Endothelial cell (in vitro differentiated cells): ENCODE measurements around the gene FXYD7. TPM values are rescaled to one million over a fixed set of nuclear protein-coding genes. Genes with fewer than 3 reads are reported as not detected.

Experiments
- DNase-seq: peaks from one replicate; pipeline ENCODE4 v3.0.0; 2021; ENCODE audit warnings: low spot score
- H3K27ac Mint-ChIP-seq: one replicate; pipeline ENCODE4 v1.8.0; 2021; ENCODE audit warnings: mixed read lengths, inconsistent platforms; ENCODE audit not compliant: unreplicated experiment
- H3K27me3 Mint-ChIP-seq: one replicate; pipeline ENCODE4 v1.8.0; 2021; ENCODE audit warnings: mild to moderate bottlenecking, moderate library complexity, mixed read lengths, inconsistent platforms; ENCODE audit not compliant: unreplicated experiment
- H3K36me3 Mint-ChIP-seq: one replicate; pipeline ENCODE4 v1.8.0; 2021; ENCODE audit warnings: mild to moderate bottlenecking, low read depth, mixed read lengths, inconsistent platforms; ENCODE audit not compliant: unreplicated experiment
- H3K4me1 Mint-ChIP-seq: one replicate; pipeline ENCODE4 v1.8.0; 2021; ENCODE audit warnings: mild to moderate bottlenecking, mixed read lengths, inconsistent platforms; ENCODE audit not compliant: unreplicated experiment
- H3K4me3 Mint-ChIP-seq: one replicate; pipeline ENCODE4 v1.8.0; 2021; ENCODE audit warnings: mild to moderate bottlenecking, mixed read lengths, inconsistent platforms; ENCODE audit not compliant: unreplicated experiment
- H3K9me3 Mint-ChIP-seq: one replicate; pipeline ENCODE4 v1.8.0; 2021; ENCODE audit warnings: mixed read lengths, inconsistent platforms; ENCODE audit not compliant: unreplicated experiment
- CTCF ChIP-seq: fragments of 200-600 bp; sonication (generic); IDR thresholded peaks from one replicate; pipeline ENCODE4 v1.5.0; 2021; ENCODE audit warnings: antibody characterized with exemption; ENCODE audit not compliant: unreplicated experiment
- total RNA-seq: library from RNA; stranded (reverse); fragmentation: NEBNext Ultra II Directional; extraction: Animal tissue kit (Norgen Biotek cat#: 25700); gene quantifications from one replicate; pipeline ENCODE4 v1.2.1, GENCODE V29; 2021; ENCODE audit not compliant: unreplicated experiment

FXYD7 gene
- total RNA-seq, 1 donor from 2014 or later = 0.67 TPM

GRCh38 chr19:35108730-35109129 lies 34.3 kb upstream of the FXYD7 start:
- Mint-ChIP-seq H3K27ac (no peak overlapping the region), H3K36me3 (peaks cover 5% of the 10 kb centered on the region), H3K27me3 (peaks cover 7% of the 10 kb centered on the region), H3K4me1 (peaks cover 7% of the 10 kb centered on the region), H3K4me3 (no peak overlapping the region), H3K9me3 (no peaks in the 10 kb centered on the region)
- no peak for TF ChIP-seq CTCF
- no peak for DNase-seq

- peaks cover 9% of the 10 kb centered on the region for H3K4me1 Mint-ChIP-seq
- H3K9me3 Mint-ChIP-seq = no peaks in the 10 kb centered on the region
- TF ChIP-seq CTCF = no peak
- no peak overlapping the region for H3K27ac Mint-ChIP-seq
- H3K4me3 Mint-ChIP-seq = no peak overlapping the region
- DNase-seq = no peak
- H3K27me3 Mint-ChIP-seq = peaks cover 3% of the 10 kb centered on the region
- peaks cover 5% of the 10 kb centered on the region for H3K36me3 Mint-ChIP-seq
These were observed 33.5 kb upstream of the FXYD7 start for GRCh38 chr19:35109395-35110112.

GRCh38 chr19:35110974-35111373 lies 32.1 kb upstream of the FXYD7 start:
- Mint-ChIP-seq H3K27me3 (peaks cover 7% of the 10 kb centered on the region), H3K9me3 (no peaks in the 10 kb centered on the region), H3K4me1 (peaks cover 10% of the 10 kb centered on the region), H3K27ac (peak overlapping the region; percentile 81), H3K4me3 (peak overlapping the region; percentile 31), H3K36me3 (peaks cover 5% of the 10 kb centered on the region)
- DNase-seq = no peak
- no peak for TF ChIP-seq CTCF

GRCh38 chr19:35112995-35113688 lies 29.9 kb upstream of the FXYD7 start:
- no peaks in the 10 kb centered on the region for H3K9me3 Mint-ChIP-seq
- H3K36me3 Mint-ChIP-seq = no peaks in the 10 kb centered on the region
- peaks cover 10% of the 10 kb centered on the region for H3K4me1 Mint-ChIP-seq
- no peak for DNase-seq
- TF ChIP-seq CTCF = no peak
- peaks cover 8% of the 10 kb centered on the region for H3K27me3 Mint-ChIP-seq
- no peak overlapping the region for H3K27ac Mint-ChIP-seq
- H3K4me3 Mint-ChIP-seq = no peak overlapping the region
